Measurements from ENCODE around the gene CAMSAP1.

The CAMSAP1 gene

GRCh38 chr9:135799261-135799660 is 108.1 kb downstream of the CAMSAP1 start:
- H3K27ac ChIP-seq (ENCODE audit: low read length, poor library complexity, severe bottlenecking): no peak overlapping the region

DNA sequence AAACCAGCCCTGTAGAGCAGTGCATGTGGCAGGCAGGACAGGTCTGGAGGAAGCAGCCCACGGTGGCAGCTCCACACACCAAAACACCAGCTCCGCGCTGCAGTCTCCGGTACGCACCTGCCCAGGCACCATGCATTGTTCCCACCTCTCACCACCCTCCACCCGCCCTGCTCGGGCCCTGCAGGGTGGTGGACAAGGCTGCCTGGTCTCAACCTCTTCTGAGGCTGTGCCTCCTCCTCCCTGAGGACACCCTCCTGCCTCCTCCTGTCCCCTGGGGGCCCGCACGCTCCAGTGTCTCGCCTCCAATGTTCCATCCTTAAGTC is 109.1 kb downstream of the CAMSAP1 start:
- Histone ChIP-seq H2BK12ac (ENCODE audit: low read length in 2 of 2) (no peak overlapping the region), H3K79me1 (replicated peaks; ENCODE audit: low read length, poor library complexity, severe bottlenecking) (no peaks in the 10 kb centered on the region), H3K18ac (ENCODE audit: low read depth in 1 of 2, low read length in 2 of 2) (no peak overlapping the region), H2BK120ac (ENCODE audit: low read depth, low read length) (no peak overlapping the region), H2BK5ac (ENCODE audit: low read depth, low read length, poor library complexity, severe bottlenecking) (no peak overlapping the region), H3K23ac (ENCODE audit: low read length in 2 of 2) (no peak overlapping the region), H2AK5ac (ENCODE audit: low read length, severe bottlenecking) (no peak overlapping the region), H3K36me3 (ENCODE audit: control insufficient read depth in 1 of 2, insufficient read depth in 2 of 2, low read depth in 1 of 2, low read length in 2 of 2) (no peaks in the 10 kb centered on the region), H2BK15ac (ENCODE audit: low read depth, poor library complexity, severe bottlenecking) (no peak overlapping the region), H4K8ac (ENCODE audit: low read length) (no peak overlapping the region), H3K4me2 (ENCODE audit: low read length, poor library complexity, severe bottlenecking) (no peak overlapping the region), H3K4me3 (ENCODE audit: insufficient read depth in 1 of 2, low read depth in 1 of 2, low read length in 2 of 2) (no peak overlapping the region), H3K4ac (ENCODE audit: low read depth in 1 of 2, low read length in 2 of 2) (no peak overlapping the region), H4K91ac (ENCODE audit: low read length) (no peak overlapping the region), H2AFZ (ENCODE audit: low read depth, low read length) (no peak overlapping the region), H3K14ac (ENCODE audit: low read length in 2 of 2) (no peak overlapping the region), H3K27ac (ENCODE audit: low read length, poor library complexity, severe bottlenecking) (no peak overlapping the region), H3K9me3 (ENCODE audit: control insufficient read depth, low read length) (no peaks in the 10 kb centered on the region), H3K4me1 (ENCODE audit: control insufficient read depth, insufficient read depth, low read depth, low read length) (peaks cover 2% of the 10 kb centered on the region), H3K27me3 (ENCODE audit: control insufficient read depth in 1 of 2, insufficient read depth in 1 of 2, low read length in 2 of 2) (peaks cover 9 to 54% of the 10 kb centered on the region in 2 experiments), H3K9ac (ENCODE audit: low read length) (no peak overlapping the region)
- no peak for DNase-seq
- 89% methylated on average over 10 of the region's 10 CpGs for WGBS

More at GRCh38 chr9:135799261-135799660, 108.1 kb downstream of the CAMSAP1 start:
- 96% methylated on average over 13 of the region's 13 CpGs for WGBS
- Histone ChIP-seq H3K4me2 (ENCODE audit: low read length, poor library complexity, severe bottlenecking) (no peak overlapping the region), H3K23ac (ENCODE audit: low read length in 2 of 2) (no peak overlapping the region), H2BK15ac (ENCODE audit: low read depth, poor library complexity, severe bottlenecking) (no peak overlapping the region), H3K79me1 (replicated peaks; ENCODE audit: low read length, poor library complexity, severe bottlenecking) (no peaks in the 10 kb centered on the region), H3K4ac (ENCODE audit: low read depth in 1 of 2, low read length in 2 of 2) (no peak overlapping the region), H4K8ac (ENCODE audit: low read length) (no peak overlapping the region), H2AK5ac (ENCODE audit: low read length, severe bottlenecking) (no peak overlapping the region), H3K27me3 (ENCODE audit: control insufficient read depth in 1 of 2, insufficient read depth in 1 of 2, low read length in 2 of 2) (peaks cover 0 to 46% of the 10 kb centered on the region in 2 experiments), H4K91ac (ENCODE audit: low read length) (no peak overlapping the region), H2BK120ac (ENCODE audit: low read depth, low read length) (no peak overlapping the region), H3K18ac (ENCODE audit: low read depth in 1 of 2, low read length in 2 of 2) (no peak overlapping the region), H3K9me3 (ENCODE audit: control insufficient read depth, low read length) (no peaks in the 10 kb centered on the region), H3K36me3 (ENCODE audit: control insufficient read depth in 1 of 2, insufficient read depth in 2 of 2, low read depth in 1 of 2, low read length in 2 of 2) (no peaks in the 10 kb centered on the region), H3K9ac (ENCODE audit: low read length) (no peak overlapping the region), H3K4me3 (ENCODE audit: insufficient read depth in 1 of 2, low read depth in 1 of 2, low read length in 2 of 2) (no peak overlapping the region), H3K4me1 (ENCODE audit: control insufficient read depth, insufficient read depth, low read depth, low read length) (peaks cover 5% of the 10 kb centered on the region), H2BK5ac (ENCODE audit: low read depth, low read length, poor library complexity, severe bottlenecking) (no peak overlapping the region), H2AFZ (ENCODE audit: low read depth, low read length) (no peak overlapping the region), H3K14ac (ENCODE audit: low read length in 2 of 2) (no peak overlapping the region), H2BK12ac (ENCODE audit: low read length in 2 of 2) (no peak overlapping the region)
- DNase-seq: no peak

DNA sequence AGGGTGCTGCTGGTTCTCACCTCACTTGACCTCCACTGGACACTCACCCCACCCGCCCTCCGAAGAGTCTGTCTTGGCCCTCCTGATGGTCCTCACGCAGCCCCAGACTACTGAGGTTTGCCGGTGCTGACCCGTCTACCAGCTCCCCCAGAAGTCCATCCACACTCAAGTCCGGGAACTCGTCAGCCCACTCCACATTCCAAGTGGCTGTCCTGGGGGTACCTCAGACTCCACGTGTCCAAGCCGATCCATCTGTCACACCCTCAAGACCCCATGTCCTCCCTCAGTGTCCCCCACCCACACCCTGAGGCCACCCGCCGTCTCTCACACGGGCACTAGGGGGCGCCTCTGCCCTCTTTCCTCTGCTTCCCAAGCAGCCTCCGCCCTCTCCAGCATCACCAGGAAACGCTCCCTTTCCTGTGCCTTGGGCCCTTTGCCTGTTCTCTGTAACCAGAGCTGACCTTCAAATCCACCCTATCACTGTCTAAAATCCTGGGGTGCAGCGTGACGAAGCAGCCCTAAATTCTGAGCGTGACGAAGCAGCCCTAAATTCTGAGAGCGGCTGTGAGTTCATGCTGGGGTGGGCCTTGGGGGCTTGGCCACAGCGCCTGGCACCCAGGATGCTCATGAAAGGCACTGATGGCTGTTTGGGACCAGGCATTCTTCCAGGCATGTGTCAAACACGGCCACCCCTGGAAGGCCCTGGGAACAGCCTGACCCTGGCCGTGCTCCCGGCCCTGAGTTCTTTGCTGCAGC is 109.7 kb downstream of the CAMSAP1 start:
- no peak overlapping the region for H2AK5ac ChIP-seq (ENCODE audit: low read length, severe bottlenecking)
- H3K18ac ChIP-seq (ENCODE audit: low read depth in 1 of 2, low read length in 2 of 2): no peak overlapping the region
- no peaks in the 10 kb centered on the region for H3K36me3 ChIP-seq (ENCODE audit: control insufficient read depth in 1 of 2, insufficient read depth in 2 of 2, low read depth in 1 of 2, low read length in 2 of 2)
- no peak overlapping the region for H3K4ac ChIP-seq (ENCODE audit: low read depth in 1 of 2, low read length in 2 of 2)
- no peak overlapping the region for H2BK12ac ChIP-seq (ENCODE audit: low read length in 2 of 2)
- H3K4me3 ChIP-seq (ENCODE audit: insufficient read depth in 1 of 2, low read depth in 1 of 2, low read length in 2 of 2): no peak overlapping the region
- H3K4me2 ChIP-seq (ENCODE audit: low read length, poor library complexity, severe bottlenecking): no peak overlapping the region
- peaks cover 10 to 52% of the 10 kb centered on the region in 2 experiments for H3K27me3 ChIP-seq (ENCODE audit: control insufficient read depth in 1 of 2, insufficient read depth in 1 of 2, low read length in 2 of 2)
- no peaks in the 10 kb centered on the region for H3K9me3 ChIP-seq (ENCODE audit: control insufficient read depth, low read length)
- H3K27ac ChIP-seq (ENCODE audit: low read length, poor library complexity, severe bottlenecking): no peak overlapping the region
- DNase-seq: peak; percentile 34
- H4K91ac ChIP-seq (ENCODE audit: low read length): no peak overlapping the region
- peak overlapping the region; percentile 31 for H4K8ac ChIP-seq (ENCODE audit: low read length)
- no peak overlapping the region for H2BK5ac ChIP-seq (ENCODE audit: low read depth, low read length, poor library complexity, severe bottlenecking)
- no peak overlapping the region for H2BK15ac ChIP-seq (ENCODE audit: low read depth, poor library complexity, severe bottlenecking)
- no peak overlapping the region for H2AFZ ChIP-seq (ENCODE audit: low read depth, low read length)
- peaks cover 2% of the 10 kb centered on the region for H3K4me1 ChIP-seq (ENCODE audit: control insufficient read depth, insufficient read depth, low read depth, low read length)
- no peak overlapping the region for H2BK120ac ChIP-seq (ENCODE audit: low read depth, low read length)
- no peak overlapping the region for H3K14ac ChIP-seq (ENCODE audit: low read length in 2 of 2)
- H3K23ac ChIP-seq (ENCODE audit: low read length in 2 of 2): no peak overlapping the region
- no peaks in the 10 kb centered on the region for H3K79me1 ChIP-seq (replicated peaks; ENCODE audit: low read length, poor library complexity, severe bottlenecking)
- H3K9ac ChIP-seq (ENCODE audit: low read length): no peak overlapping the region
- WGBS: 47% methylated on average over 24 of the region's 24 CpGs

- WGBS: 85% methylated on average over 22 of the region's 22 CpGs
- Histone ChIP-seq H3K4me2 (ENCODE audit: low read length, poor library complexity, severe bottlenecking) (no peak overlapping the region), H3K4me1 (ENCODE audit: control insufficient read depth, insufficient read depth, low read depth, low read length) (peaks cover 2% of the 10 kb centered on the region), H2BK12ac (ENCODE audit: low read length in 2 of 2) (no peak overlapping the region), H3K79me1 (replicated peaks; ENCODE audit: low read length, poor library complexity, severe bottlenecking) (no peaks in the 10 kb centered on the region), H3K4me3 (ENCODE audit: insufficient read depth in 1 of 2, low read depth in 1 of 2, low read length in 2 of 2) (no peak overlapping the region), H3K23ac (ENCODE audit: low read length in 2 of 2) (no peak overlapping the region), H4K91ac (ENCODE audit: low read length) (no peak overlapping the region), H3K27me3 (ENCODE audit: control insufficient read depth in 1 of 2, insufficient read depth in 1 of 2, low read length in 2 of 2) (peaks cover 10 to 55% of the 10 kb centered on the region in 2 experiments), H2AK5ac (ENCODE audit: low read length, severe bottlenecking) (no peak overlapping the region), H2BK5ac (ENCODE audit: low read depth, low read length, poor library complexity, severe bottlenecking) (no peak overlapping the region), H2BK120ac (ENCODE audit: low read depth, low read length) (no peak overlapping the region), H4K8ac (ENCODE audit: low read length) (no peak overlapping the region), H3K14ac (ENCODE audit: low read length in 2 of 2) (no peak overlapping the region), H3K4ac (ENCODE audit: low read depth in 1 of 2, low read length in 2 of 2) (no peak overlapping the region), H2BK15ac (ENCODE audit: low read depth, poor library complexity, severe bottlenecking) (peak overlapping the region; percentile 2), H3K9me3 (ENCODE audit: control insufficient read depth, low read length) (no peaks in the 10 kb centered on the region), H3K18ac (ENCODE audit: low read depth in 1 of 2, low read length in 2 of 2) (no peak overlapping the region), H3K9ac (ENCODE audit: low read length) (no peak overlapping the region), H3K27ac (ENCODE audit: low read length, poor library complexity, severe bottlenecking) (no peak overlapping the region), H2AFZ (ENCODE audit: low read depth, low read length) (no peak overlapping the region), H3K36me3 (ENCODE audit: control insufficient read depth in 1 of 2, insufficient read depth in 2 of 2, low read depth in 1 of 2, low read length in 2 of 2) (no peaks in the 10 kb centered on the region)
- no peak for DNase-seq
These were observed 110.4 kb downstream of the CAMSAP1 start for GRCh38 chr9:135796784-135797485.
